Measurements from ENCODE around the gene CDC6.

CDC6 gene, protein sequence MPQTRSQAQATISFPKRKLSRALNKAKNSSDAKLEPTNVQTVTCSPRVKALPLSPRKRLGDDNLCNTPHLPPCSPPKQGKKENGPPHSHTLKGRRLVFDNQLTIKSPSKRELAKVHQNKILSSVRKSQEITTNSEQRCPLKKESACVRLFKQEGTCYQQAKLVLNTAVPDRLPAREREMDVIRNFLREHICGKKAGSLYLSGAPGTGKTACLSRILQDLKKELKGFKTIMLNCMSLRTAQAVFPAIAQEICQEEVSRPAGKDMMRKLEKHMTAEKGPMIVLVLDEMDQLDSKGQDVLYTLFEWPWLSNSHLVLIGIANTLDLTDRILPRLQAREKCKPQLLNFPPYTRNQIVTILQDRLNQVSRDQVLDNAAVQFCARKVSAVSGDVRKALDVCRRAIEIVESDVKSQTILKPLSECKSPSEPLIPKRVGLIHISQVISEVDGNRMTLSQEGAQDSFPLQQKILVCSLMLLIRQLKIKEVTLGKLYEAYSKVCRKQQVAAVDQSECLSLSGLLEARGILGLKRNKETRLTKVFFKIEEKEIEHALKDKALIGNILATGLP

GRCh38 chr17:40287494-40288369 is at the start of gene CDC6:
CDC6 (plus strand) TSS chr17:40287879; CDS start chr17:40289421, 1,542 bp downstream.
- DNase-seq, result peak; percentile 100

DNA sequence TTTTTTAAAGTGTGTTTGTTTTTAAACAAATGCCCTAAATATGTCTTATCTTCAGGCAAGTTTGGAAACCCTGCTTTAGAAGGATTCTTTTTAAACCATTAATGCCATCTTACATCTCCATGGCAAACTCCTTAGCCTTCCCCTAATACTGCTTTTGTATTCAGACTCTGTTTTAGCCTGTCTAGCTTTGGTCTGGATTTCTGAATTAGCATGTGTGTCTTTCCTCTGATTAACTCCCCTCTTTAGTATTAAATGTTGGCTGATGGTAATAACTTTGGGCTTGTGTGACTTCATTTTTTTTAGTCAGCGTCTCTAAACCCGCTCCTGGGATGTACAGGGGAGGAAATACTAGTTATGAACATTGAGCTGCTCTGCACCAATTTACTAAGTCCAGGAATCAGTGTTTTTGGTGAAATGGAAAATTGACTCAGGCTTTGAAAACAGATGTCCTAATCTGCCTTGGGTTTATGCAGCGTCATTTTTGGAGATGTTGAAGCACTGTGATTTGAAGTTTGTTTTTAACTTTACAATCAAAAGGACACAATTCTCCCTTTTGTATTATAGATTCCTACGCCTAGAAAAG is 46.3 kb upstream of the CDC6 start:
- DNase-seq, result peak; percentile 10

DNA sequence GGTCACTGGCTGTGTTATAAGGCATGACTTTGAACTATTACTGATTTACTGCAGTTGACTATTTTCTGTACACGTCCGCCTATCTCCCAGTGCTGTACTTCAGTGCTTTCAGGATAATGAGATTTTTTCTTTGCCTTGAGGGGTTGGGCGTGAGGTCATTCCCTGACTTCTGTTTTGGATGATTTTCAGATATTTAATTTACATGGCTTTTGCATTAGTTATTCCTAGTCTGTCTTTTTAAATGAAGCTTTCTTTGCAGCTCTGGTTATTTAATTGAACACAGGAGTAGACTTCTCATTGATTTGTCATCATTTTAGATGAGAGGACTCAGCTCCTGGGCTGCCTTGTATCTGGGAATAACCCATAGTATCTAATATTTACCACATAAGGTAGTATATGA is 44.9 kb upstream of the CDC6 start:
- DNase-seq, result peak; percentile 66

- DNase-seq, result peak; percentile 41
These were observed 43.9 kb upstream of the CDC6 start for GRCh38 chr17:40243761-40244160.

DNA sequence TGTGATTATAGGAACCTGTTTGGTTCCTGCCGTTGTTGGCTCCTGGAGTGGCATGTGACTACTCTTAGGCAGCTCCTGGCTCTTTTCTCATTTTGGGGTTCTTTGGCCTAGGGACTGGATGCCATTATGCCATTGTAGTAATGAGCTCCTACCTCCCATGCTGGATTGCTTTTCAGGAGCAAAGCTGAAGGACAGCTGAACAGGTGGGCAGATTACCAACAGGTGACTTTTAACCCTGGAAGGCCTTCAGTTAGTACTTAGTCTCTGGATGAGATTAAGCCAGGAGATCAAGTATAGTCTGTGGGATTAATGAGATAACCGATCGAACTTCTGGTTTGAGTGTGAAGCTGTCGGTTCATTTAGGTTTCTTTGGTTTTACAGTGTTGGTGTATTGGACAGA is 43.4 kb upstream of the CDC6 start:
- DNase-seq, result no peak

- DNase-seq, result no peak
These were observed 39.7 kb upstream of the CDC6 start for GRCh38 chr17:40247926-40248495.

DNA sequence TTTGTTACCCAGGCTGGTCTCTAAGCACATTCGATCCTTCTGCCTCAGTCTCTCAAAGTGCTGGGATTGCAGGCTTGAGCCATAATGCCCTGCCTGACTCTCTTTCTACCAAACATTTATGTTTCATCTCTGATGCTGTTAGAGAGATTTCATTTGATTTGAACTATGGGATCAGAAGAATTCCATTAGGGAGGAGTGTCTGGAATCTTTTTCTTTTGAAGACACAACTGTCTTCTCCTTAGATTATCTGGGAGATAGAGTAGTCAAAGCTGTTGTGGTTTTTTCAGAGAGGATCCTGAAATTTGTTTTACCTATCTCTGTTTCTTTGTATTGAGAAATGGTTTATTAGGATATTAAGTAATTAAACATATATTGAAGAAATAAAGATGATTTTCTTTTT is 39.2 kb upstream of the CDC6 start:
- no peak for DNase-seq

- peak; percentile 84 for DNase-seq
These were observed 36.1 kb upstream of the CDC6 start for GRCh38 chr17:40251576-40251975.

- DNase-seq, result no peak
These were observed 34.1 kb upstream of the CDC6 start for GRCh38 chr17:40253565-40253964.

GRCh38 chr17:40259505-40259904 is 28.2 kb upstream of the CDC6 start:
- no peak for DNase-seq

GRCh38 chr17:40260528-40260927 is 27.2 kb upstream of the CDC6 start:
- no peak for DNase-seq

GRCh38 chr17:40264458-40265185 is 23.1 kb upstream of the CDC6 start:
- DNase-seq, result no peak

DNA sequence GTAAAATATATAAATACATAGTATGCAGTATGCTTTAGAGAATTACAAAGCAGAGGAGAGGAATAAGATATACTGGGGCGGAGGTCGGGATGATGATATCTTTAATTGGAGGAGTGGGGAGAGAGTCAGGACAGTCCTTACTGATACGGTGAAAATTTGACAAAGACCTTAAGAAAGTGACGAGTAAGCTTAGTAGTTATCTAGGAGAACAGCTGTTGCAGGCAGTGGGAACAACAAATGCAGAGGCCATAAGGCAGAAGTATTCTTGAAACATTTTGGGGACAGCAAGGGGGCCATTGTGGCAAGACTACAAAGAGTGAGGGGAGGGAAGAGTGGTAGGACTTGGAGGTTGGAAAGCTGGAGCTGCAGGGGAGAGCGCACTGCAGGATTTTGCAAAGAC is 22.3 kb upstream of the CDC6 start:
- DNase-seq, result no peak

GRCh38 chr17:40266882-40267281 is 20.8 kb upstream of the CDC6 start:
- no peak for DNase-seq

GRCh38 chr17:40268141-40268712 is 19.5 kb upstream of the CDC6 start:
- no peak for DNase-seq

DNA sequence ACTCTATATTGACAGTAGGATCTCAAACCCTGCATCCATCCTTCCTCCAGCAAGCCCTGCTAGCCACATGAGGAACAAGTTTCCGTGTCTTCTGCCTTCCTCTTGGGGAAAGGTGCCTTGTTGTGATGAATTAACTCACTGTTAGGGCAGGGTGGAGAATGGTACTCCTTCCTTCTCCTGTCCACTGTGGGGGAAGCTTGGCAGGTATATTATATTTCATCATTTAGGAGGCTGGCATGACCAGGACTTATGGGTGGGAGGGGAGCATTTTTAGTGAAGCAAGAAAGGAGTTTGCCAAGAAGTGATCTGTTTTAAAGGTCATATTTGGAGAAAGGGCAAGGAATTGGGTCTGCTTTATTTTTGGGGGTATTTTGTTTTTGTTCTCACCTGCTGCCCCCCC is 9.3 kb upstream of the CDC6 start:
- no peak for DNase-seq

DNA sequence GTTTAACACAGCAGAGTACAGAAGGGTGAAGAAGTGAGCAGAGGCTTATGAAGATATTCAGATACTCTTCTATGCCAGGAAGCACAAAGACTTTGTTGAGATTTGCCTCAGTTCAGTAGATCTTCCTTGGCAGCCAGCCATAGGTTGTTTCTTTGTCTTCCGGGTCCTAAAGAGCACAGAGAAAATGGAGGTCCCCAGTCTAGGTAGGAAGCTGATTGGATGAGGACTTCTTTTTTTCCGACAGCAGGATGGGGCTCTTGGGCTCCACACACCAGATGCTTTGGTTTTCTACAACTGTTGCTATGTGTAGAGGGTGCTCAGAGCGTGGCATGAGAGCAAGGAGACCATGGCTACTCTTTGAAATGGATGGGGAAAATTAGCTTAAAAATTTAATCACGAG is 8.3 kb upstream of the CDC6 start:
- DNase-seq, result no peak

DNA sequence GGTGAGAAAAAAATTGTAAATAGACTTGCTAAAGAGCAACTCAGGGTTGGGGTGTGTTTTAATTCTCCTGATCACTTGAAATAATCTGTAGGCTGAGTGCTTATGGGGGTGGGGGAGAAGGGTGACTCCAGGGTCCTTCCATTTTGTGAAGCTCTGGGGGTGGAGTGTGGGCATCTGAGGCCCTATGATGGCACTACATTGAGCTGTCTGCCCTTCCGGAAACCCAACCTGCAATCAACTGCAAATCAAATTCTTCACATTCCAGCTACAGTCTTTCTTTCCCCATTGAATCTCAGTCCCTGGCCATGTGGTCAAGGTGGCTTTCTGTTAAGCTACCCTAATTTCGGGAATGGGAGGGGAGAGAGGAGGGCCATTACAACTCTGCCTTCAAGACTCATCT is 6.0 kb upstream of the CDC6 start:
- peak; percentile 12 for DNase-seq

- peak; percentile 94 for DNase-seq
These were observed 4.0 kb upstream of the CDC6 start for GRCh38 chr17:40283662-40284061.

DNA sequence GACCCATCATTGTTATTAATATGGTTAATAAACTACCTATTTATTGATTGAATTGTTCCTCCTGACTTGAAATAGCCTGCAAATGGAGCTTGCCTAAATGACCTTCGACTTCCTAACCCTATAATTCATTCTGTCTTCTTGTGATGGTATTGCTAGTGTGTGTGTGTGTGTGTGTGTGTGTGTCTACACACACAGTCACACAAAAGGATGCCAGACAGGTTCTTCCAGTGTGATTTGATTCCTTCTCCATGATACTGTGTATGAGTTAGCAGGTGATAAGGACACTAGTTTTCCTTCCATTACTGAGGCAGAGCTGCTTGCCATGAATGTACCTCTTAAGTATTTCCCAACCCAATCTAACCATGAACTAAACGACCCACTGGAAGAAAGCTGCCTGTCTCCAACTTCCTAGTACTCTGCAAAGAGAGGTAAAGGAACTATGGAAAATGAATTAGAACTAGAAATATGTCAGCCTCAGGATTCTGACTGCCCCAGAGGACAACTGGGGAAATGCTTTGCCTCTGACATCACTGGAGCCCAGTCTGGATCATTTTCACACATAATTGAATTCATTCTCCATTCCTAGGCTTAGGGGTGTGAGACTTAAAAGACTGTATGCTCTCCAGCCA is 3.5 kb upstream of the CDC6 start:
- peak; percentile 85 for DNase-seq

- DNase-seq, result no peak
These were observed 1.2 kb upstream of the CDC6 start for GRCh38 chr17:40286473-40286872.

GRCh38 chr17:40287159-40287493 is 553 bp upstream of the CDC6 start:
- DNase-seq, result no peak
